HFF-Myc (cell line): ENCODE measurements around the gene KCTD21.

Source experiments
- DNase-seq: peaks from one replicate; pipeline ENCODE4 v3.0.0-alpha.2; 2011; ENCODE audit warnings: low read depth; ENCODE audit errors: extremely low read depth
- H3K4me3 ChIP-seq: replicated peaks from 2 replicates; pipeline ENCODE4 v1.5.1; 2011; ENCODE audit warnings: low read depth, mild to moderate bottlenecking, control low read depth, low read length
- CTCF ChIP-seq: IDR thresholded peaks from 2 replicates; pipeline ENCODE4 v1.5.1; 2012; ENCODE audit warnings: mild to moderate bottlenecking, low read depth, low read length, control low read depth; ENCODE audit errors: missing control alignments

KCTD21 gene

GRCh38 chr11:78131956-78132355, 56.5 kb downstream of the KCTD21 start:
- no peak for DNase-seq
- no peak for TF ChIP-seq CTCF
- H3K4me3 ChIP-seq: no peak overlapping the region

- no peak for DNase-seq
- H3K4me3 ChIP-seq: no peak overlapping the region
- no peak for TF ChIP-seq CTCF
Measured at GRCh38 chr11:78127403-78127802, 61.0 kb downstream of the KCTD21 start.
